Stimulated activated CD4-positive, alpha-beta T cell treated with anti-CD3 and anti-CD28 coated beads, Interleukin-4, amount 100 ng/mL, for 1 hour (primary cell): Measurements from ENCODE around the gene FCHSD1.

Source experiments
- DNase-seq: peaks from one replicate; pipeline ENCODE4 v3.0.0-alpha.2; 2020

FCHSD1 gene

GRCh38 chr5:141650851-141651727, at the start of gene FCHSD1:
TSS of gene FCHSD1 (minus strand) at chr5:141651418. CDS start at chr5:141651368, 50 bp downstream.
- peak; percentile 76 for DNase-seq

DNA sequence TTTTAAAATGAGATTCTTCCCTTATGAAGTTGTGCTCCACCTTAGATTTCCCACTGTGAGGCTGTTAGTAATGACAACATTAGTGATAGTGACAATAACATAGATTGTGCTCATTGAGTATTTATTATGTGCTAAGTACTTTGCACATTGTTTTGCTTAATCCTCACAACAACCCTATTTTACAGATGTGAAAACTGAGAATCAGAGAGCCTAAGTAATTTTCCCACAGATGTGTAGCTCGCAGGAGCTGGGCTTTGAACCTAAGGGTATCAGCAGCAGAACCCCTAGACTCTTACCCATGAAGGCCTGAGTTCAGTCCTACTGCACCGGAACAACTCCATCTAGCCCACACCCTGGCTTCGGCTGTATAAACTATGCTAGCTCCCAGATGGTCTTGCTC, 46.4 kb upstream of the FCHSD1 start:
- DNase-seq = no peak

- DNase-seq = no peak
These were observed 45.2 kb upstream of the FCHSD1 start for GRCh38 chr5:141696431-141696830.

DNA sequence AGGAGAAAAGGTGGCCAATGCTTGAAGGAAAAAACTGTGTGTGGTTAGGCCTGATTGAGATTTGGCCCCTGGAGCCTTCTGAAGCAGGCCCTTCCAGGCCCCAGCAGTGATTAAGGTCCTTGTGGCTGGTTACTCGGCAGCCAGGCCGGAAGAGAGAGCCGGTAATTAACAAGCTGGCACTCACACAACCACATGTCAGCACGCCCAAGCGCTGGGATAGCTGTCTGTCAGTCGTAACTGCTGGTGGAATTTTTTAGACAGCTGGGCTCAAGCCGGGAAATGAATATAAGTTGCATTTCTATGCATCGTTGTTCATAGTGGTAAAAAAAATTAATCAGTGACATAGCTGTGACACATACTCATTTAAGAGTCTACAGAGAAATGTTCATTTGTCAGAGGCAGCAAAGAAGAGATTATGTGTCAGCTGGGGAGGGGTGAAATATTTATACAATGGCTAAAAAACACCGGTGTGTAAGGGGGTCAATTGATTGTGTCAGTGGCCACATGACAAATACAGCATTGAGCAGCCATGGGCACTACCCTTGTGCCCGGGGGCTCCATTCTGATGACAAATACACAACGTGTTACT, 44.5 kb upstream of the FCHSD1 start:
- no peak for DNase-seq

- no peak for DNase-seq
These were observed 43.3 kb upstream of the FCHSD1 start for GRCh38 chr5:141694479-141694878.

GRCh38 chr5:141692919-141693725, 41.9 kb upstream of the FCHSD1 start:
- peak; percentile 78 for DNase-seq

DNA sequence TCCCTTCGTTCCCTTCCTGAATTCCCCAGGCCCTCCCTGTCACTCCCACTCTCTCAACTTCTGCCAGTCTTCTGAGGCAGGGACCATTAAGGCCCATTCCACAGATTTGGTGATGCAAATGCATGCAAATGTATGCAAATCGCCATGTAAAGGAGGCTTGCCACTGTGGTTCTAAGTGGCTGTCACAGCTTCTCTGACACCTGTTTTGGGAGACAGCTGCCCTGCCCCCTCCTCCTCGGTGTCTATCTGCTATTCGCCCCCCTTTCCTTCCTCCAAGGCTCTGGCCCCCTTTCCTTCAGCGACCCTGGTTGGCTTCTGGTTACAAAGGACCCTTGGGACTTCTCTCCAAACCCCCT, 41.3 kb upstream of the FCHSD1 start:
- DNase-seq = no peak

DNA sequence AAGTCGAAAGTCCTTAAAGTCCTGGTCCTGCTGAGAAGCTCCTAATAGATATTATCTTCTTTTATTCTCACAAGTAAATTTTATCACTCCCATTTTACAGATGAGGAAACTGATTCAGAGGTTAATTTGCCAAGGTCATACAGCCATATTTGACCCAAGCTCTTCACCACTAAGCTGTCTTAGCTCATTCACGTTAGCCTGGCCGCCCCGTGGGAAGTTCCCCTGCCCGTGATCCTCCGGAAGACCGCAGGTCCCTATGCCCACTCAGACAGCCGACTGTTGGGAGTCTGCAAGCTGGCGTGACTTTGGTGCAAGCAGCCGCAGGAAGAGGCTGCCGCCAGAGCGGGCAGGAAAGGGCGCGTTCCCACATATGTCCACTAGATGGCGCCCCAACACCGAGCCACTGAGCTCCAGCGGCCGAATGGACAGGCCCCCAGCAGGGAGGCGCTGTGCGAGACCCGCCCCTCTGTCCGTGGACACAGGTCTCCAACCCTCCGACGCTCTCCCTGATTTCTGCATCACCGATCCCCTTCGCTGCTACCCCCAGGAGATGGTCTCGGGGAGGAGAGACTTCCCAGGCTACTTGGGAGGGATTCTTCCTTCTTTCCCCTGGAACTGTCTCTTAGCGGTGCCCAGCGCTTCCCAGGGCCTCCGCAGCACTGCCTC, 40.8 kb upstream of the FCHSD1 start:
- peak; percentile 86 for DNase-seq

GRCh38 chr5:141691286-141691866, 40.2 kb upstream of the FCHSD1 start:
- DNase-seq = no peak

DNA sequence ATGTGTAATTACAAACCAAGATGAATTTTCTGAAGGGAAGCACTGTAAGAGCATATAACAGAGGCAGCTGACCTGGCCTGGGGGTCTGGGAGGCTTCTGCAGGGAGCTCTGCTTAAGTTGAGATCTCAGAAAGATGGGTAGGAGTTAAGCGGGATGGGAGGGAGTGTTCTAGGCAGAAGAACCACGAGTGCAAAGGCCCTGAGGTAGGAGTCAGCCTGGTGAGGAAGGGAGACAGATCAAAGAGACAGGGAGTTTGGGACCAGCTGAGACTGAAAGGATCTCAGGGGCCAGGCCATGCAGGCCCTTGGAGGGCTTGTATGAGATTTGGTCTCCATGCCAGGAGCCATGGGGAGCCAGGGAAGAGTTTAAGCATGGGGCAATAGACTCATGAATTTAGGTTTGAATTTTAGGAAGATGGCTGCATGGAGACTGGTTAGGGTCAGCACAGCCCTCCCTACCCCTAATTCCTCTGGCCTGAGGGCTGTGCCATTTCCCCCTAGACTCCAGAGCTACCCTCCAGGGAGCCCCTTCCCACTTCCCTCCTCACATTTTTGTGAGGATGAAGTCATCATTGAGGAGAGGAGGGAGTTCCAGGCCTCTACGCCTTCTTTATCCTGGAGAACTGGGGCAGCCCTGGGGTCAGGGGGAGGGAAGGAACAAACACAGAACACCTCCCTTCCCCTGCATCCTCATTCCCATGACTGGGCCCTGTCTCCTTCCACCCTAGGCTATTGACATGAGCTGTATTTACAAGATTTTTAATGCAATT, 35.6 kb upstream of the FCHSD1 start:
- no peak for DNase-seq

DNA sequence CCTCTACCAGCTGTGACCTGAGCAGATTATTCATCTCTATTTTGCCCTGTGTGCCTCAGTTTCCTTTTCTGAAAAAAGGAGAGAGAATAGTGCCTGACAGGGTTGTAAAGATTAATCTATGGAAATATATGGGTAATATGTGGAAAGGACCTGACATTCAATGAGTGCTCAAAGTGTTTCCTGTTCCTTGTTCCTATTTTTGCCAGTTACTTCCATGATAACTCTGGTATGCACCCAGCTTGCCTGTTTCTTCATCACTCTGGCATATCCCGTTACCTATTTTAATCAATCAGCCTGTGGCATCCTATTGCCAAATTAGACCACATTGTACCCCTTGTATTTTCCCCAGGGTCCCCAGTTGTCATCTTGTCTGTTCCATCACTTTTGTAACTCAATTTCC, 34.4 kb upstream of the FCHSD1 start:
- no peak for DNase-seq

GRCh38 chr5:141683596-141684141, 32.5 kb upstream of the FCHSD1 start:
- DNase-seq = no peak

DNA sequence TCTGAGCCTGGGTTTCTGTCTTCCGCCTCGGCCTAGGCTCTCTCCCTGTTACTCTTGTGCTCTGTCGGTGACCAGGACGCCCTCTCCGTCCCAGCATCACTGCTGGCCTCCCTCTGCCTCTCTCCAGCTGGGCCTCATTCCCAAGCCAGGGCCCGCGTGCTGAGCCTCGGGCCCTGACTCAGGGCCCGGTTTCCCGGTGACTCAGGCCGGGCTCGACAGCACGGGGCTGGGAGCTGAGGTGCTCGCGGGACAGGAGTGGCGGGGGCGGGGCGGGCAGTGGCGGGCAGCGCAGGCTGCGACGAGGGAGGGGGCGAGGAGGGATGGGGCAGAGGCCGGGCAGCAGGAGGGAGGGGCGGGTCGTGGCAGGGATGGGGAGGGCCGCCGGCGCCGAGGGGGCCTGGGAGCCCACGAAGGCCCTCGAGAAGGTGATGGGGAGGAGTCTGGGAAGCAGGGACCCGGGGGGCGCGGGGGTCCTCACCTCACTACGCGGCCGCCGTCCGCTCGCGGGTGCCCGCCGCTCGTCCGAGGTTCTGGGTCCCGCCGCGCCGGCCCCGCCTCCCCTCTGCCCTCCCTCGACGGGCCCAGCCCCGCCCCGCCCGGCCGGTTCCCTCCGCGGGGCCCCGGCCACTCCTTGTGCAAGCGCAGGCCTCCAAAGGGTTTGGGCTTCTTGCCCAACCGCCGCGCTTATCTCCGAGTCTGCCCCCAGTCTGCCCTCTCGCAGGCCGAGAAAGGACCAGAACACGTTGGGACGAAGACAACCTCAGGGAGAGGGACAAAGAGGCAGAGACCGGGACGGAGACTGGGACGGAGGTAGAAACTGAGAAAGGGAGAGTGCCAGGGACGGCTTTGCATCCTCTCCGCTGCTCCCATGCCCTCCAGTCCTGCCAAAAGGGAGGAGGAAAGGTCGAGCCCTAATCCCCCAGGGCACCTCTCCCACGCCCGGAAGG, 30.8 kb upstream of the FCHSD1 start, which contains the start of gene ARAP3:
ARAP3 (minus strand) TSS at position 536 of the 947 bp plus-strand sequence. CDS start 1,744 bp downstream, outside the sequence.
- peak; percentile 41 for DNase-seq

GRCh38 chr5:141681295-141681694, 30.1 kb upstream of the FCHSD1 start:
- no peak for DNase-seq

DNA sequence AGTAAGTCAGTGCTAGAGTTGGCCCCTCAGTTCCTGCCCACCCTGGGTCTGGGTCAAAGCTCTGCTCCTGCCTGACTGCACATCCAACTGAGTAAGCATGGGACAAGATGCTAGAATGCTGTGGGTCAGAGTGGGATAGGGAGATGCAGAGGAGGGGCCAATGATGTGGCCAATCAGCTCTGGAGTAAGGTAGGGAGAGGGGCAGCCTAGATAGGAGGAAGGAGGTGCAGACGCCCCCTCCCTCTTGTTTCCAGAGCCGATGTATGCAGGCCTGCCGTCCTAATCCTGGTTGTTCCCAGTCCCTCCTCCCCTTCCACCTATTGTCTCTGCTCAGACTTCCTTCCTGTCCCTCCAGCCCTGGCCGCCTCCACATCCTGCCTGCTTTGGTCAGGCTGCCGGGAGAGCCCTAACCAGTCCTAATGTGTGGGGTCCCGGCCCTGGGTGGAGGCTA, 29.6 kb upstream of the FCHSD1 start:
- no peak for DNase-seq

GRCh38 chr5:141680178-141680577, 29.0 kb upstream of the FCHSD1 start:
- DNase-seq = no peak

GRCh38 chr5:141677415-141677814, 26.2 kb upstream of the FCHSD1 start:
- DNase-seq = no peak

GRCh38 chr5:141675672-141676071, 24.5 kb upstream of the FCHSD1 start:
- no peak for DNase-seq

DNA sequence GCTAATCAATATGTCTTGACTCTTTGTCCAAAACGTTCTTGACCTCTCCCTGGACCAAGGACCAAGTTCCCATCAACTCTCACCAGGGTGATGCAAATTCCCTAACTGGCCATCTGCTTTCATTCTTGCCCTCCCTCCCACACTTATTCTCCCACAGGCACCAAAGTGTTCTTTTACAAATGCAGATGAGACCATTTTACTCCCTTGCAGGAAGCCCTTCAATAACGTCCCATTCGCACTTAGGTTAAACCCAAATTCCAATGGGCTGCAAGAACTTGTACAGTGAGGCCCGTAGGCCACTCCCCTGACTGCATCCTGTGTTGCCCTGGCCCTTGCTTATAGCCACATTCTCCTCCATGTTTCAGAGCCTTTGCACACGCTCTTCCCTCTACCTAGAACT, 23.5 kb upstream of the FCHSD1 start:
- no peak for DNase-seq
